ENCODE results near the gene TTC22.
"Not testable (repeated sequence)": the region's sequence is repeated elsewhere in the genome, so short reads cannot be mapped to it uniquely, and the experiment has no call there.

Gene TTC22

DNA sequence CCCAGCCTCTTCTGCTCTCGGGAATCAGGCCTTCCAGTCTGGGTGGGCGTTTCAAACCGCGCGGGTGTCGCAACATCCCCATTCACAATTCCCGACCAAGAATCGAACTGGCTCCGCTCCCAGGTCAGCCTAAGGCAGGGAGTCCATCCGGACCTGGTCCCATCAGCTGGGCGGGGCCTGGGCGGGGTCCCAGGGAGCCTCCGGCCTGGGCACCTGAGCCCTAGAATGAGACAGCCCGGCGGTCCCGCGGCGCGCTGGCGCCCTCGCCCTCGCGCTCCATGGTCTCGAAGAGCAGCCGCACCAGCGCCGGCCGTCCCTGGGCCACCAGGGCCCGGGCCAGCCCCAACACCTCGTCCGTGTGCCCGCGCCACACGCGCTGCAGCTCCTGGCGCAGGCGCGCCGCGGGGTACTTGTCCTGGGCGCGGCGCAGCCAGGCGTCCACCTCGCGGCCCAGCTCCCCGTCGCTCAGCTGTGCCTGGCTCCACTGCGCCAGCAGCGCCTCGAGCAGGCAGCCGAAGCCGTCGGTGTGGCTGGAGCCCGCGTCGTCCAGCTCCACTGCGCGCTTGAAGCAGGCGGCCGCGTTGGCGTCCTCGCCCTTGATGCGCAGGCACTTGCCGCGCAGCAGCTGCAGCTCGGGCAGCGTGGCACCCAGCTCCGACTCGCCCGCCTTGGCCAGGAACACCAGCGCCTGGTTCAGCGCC, 19.9 kb downstream of the TTC22 start:
- peak; percentile 32 for DNase-seq

DNA sequence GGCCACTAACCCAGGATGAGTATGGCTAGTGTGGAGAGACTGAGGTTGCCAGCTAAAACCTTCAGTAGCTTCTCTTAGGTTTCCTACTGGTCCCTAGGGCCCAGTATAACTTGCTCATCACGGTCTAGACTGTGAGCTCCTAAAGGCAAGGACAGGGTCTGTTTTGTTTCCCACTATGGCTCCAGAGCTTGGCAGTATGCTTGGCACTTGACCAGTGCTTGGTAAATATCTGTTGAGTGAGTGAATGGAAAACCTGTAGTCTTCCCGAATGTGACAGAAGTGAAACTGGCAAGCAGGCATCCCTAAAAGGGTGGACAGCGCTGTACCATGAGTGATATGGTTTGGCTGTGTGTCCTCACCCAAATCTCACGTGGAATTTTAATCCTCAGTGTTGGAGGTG, 23.7 kb downstream of the TTC22 start:
- no peak for DNase-seq

DNA sequence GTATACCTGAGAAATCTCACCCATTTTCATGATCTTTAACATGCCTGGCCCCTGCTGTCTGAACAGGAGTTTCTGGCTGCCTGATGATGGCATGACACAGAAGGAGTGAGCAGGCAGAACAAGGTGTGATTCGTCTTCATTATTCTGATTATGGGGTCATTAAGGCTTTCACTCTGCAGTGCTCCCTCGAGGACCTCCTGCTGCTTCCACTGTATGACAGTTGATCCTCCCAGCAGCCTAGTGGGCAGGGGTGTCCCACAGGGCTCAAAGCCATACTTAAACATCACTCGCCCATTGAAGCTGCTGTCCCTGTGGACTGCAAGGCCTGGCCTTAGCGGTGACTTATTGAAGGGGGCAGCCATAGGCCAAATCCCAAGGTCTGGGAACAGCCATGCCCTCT, 24.1 kb downstream of the TTC22 start:
- no peak for DNase-seq

DNA sequence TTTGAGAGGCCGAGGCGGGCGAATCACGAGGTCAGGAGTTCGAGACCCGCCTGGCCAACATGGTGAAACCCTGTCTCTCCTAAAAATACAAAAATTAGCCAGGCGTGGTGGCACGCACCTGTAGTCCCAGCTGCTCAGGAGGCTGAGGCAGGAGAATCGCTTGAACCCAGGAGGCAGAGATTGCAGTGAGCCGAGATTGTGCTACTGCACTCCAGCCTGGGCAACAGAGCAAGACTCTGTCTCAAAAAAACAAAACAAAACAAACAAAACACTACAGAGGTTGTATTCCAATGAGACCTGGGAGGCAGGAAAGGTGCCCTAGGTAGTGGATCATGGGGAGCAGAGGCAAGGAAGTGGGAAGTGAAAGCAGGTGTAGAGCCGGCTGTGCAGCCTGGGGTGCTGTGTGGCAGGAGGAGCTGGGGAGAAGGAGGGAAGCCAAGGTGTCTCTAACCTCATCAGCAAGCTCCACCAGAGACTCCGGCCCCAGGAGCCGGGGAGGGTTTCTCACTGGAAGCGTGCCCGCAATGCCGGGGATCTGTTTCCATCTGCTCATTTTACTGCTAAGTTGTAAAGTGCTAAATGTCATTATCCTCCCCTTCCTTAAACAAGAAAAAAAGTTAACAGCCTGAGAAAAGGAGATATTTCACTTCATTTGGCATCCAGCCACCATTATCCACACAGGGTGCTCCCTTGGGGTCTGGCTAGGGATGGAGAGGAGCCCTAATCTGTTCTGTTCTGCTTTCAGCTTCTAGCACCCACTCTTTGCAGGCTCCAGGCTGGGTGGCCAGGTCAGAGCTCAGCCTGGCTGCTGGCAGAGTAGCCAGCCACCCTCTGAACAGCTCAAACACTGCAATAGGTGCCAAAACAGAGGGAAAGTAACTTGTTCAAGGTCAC, 25.0 kb downstream of the TTC22 start:
- not testable (repeated sequence) for DNase-seq

DNA sequence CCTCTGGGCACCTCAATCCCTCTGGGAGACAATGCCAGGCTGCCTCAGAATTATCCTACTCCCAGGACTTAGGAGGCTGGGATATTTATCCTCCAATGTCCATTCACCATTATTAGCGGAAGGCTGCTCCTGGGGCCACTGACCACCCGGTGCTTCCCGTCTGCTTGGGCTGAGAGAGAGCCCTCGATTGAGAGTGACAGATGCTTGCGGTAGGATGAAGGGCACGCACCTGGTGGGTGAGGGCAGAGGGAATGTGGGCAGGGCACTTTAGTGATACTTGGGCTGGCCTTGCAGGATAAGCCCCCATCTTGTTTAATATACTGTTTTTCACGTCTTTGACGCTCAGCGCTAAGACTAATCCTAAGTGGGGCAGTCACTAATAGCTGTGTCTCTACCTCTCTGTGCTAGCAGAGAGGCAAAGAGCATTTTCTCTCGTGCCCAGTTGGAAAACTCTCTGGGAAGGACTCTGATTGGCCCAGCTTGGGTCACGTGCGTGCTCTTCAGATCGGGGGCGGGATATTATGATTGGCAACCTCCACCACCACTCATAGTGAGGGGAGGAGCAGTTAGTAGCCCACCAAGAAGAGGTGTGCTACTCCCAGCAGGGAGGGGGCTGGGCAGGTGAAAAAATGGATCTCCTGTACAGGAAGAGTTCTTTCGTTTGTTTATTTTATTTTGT, 26.2 kb downstream of the TTC22 start:
- no peak for DNase-seq

DNA sequence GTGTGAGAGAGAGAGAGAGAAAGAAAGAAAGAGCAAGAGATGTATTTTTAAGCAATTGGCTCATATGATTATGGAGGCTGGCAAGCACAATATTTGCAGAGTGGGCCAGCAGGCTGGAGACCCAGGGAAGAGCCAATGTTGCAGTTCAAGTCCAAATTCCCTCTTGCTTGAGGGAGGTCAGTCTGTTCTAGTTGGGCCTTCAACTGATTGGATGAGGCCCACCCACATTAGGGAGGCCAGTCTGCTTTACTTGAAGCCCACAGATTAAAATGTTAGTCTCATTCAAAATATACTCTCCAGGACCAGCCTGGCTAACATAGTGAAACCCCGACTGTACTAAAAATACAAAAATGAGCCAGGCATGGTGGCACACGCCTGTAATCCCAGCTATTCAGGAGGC, 28.2 kb downstream of the TTC22 start:
- no peak for DNase-seq

DNA sequence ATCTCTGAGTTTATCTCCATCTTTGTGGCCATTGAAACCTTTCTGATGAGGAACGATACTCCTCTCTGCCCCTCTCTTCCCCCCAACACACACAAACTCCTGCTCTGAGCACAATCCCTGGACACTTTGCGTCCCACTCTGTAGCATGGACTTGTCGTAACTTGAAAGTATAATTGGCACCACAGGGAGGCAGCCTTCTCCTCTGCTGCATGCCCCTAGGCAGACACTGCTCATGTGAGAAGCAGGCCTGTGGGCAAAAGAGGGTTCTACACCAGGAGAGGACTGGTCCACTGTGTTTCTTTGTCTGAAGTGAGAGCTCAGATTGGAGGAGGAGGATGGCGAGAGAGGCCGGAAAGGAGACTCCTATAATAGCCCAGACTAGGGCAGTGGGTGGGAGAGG, 33.0 kb downstream of the TTC22 start:
- no peak for DNase-seq

DNA sequence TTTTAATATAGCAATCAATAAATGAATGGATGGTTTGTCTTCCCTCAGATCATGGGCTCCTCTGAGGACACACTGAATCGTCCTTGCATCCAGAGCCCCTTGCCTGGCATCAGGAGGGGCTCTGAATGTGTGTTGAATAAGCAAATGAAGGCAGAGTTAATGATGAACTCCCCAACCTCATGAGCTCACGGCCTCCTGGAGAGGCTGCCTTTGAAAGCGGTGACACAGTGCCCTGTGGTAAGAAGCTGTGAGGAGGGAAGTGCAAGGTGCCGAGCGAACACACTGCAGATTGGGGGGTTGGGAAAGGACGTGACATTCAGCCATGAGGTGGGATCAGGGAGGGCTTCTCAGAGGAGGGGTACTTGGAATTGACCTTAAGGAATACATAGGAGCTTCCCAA, 33.6 kb downstream of the TTC22 start:
- no peak for DNase-seq

DNA sequence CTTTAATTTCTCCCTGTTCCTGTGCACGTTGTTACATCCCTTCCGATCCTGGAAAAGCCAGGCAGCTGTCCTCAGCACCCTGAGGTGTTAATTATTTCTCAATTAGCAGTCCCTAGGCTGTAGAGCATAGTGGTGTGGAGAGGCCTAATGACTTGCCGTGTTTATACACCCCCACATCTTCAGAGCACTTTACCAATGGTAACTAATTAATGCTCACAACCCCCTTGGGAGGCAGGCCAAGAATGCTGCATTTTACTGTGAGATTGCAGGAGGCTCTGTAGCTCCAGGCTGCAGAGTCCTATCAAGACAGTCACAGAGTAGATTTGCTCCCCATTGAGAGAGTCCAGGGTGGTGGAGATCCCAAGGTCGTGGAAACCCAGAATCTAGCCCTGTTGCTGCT, 34.4 kb downstream of the TTC22 start:
- no peak for DNase-seq

DNA sequence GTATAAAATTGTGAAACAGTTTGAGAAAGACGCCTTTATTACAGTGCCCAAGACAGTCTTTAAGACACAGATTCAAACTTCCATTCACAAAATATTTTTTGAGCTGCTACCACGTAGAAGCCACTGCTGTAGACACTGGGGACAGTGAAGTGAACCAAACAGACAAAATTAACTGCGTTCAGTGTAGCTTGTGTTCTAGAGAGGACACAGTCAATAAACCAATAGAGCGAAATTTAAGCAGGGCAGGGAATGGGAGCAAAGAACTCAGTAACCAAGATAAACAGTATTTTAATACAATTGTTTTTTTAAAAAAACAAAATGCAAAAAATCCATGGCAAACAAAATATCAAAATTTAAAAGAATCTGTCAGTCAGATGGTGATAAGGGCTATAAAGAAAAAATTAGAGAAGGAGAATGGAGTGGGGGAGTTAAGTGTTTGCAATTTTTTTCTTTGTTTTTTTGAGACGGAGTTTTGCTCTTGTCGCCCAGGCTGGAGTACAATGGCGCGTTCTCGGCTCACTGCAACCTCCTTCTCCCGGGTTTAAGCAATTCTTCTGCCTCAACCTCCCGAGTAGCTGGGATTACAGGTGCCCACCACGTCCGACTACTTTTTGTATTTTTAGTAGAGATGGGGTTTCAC, 36.1 kb downstream of the TTC22 start:
- DNase-seq: no peak

DNA sequence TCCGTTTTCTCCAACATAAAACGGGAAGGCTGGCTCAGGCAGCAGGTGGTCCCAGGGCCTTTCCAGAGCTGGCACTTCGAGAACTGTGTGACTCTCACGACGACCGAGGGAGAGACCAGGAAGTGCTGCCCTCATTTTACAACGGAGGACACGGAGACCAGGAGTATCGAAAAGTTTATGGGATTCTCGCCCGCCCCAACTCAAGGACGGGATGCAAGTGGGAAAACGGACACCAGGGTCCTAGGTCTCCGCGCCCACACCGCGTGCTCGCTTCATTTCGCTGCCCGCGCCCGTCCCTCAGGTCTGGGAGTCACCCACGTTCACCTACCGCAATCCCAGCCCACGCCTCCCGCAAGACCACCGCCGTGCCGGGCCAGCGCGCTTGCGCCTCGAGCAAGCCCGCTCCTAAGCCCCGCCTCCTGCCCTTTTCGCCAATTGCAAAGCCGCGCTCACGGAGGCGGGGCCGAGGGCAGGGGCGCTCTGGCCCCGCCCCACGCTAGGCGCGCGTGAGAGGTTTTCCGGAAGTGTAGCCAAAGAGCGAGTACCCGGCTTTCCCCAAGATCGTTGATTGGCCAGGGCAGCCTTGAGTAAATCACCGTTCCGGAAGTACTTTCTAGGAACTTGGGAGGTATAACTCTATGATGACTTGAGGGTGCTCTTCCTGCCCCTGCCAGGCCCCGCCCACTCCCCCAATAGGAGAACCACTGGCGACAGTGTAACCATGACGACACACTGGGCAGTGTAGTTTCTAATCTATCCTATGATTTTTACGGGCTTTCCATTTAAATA, 36.8 kb downstream of the TTC22 start, which contains the start of gene PARS2:
Gene PARS2 (minus strand): TSS at position 391 of the 789 bp plus-strand sequence. CDS start 5,362 bp downstream, outside the sequence.
- peak; percentile 98 for DNase-seq

DNA sequence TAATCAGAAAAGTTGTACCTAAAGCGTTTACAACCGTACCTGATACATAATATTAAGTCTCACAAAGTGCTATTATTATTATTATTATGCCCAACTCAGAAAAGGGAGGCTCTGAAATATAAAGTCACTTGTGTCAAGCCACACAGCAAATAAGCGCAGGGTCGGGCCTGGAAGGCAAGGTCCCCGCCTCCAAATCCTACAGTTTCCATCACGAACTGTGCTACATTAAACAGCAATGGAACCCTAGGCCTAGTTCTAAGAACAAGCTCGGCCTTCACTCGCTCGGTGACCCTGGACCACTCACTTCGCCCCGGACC, 37.3 kb downstream of the TTC22 start:
- no peak for DNase-seq

DNA sequence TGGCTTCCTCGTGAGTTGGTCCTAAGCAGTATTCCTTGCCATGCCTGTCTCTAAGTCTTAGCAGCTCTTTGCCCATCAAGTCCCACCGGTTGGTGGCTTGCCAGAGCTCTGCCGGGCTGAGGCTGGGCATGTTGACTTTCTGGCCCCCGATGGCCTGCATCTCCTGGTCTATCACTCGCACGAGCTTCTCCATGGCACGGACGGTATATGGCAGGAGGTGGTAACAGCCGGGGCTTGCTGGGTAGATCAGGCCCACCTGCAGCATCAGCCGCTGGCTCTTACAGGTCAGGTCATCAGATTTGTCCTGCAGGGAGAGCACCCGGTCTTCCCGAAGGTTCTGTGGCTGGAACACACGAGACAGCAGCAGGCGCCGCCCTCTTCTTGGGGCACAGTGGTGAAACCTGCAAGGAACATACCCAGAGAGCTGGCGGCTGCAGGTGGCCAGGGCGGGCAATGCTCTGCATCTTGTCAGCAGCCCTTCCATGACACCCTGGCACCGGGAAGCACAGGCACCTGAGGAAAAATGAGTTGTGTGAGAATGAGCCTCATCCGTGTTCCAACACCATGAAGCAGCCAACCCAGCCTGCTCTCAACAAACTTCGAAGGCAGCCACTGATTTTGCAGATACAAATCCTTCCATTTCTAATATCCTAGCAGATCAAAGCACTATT, 42.3 kb downstream of the TTC22 start:
- DNase-seq: no peak

DNA sequence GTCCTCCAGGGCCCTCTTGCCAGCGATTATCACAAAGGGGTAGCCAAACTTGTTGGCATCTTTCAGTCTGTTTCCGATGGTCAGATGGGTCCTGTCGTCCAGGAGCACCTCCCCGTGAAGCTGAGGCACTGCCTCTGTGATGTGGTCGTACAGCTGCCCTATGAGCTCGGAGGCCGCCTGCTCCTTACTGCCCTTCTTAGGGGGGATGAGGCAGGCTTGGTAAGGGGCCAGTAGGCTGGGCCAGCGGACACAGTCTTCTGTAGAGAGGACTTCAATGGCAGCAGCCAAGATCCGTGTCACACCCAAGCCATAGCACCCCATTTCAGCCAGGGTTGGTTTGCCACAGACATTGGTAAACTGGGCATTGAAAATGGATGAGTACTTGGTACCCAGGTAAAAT, 43.3 kb downstream of the TTC22 start:
- no peak for DNase-seq

DNA sequence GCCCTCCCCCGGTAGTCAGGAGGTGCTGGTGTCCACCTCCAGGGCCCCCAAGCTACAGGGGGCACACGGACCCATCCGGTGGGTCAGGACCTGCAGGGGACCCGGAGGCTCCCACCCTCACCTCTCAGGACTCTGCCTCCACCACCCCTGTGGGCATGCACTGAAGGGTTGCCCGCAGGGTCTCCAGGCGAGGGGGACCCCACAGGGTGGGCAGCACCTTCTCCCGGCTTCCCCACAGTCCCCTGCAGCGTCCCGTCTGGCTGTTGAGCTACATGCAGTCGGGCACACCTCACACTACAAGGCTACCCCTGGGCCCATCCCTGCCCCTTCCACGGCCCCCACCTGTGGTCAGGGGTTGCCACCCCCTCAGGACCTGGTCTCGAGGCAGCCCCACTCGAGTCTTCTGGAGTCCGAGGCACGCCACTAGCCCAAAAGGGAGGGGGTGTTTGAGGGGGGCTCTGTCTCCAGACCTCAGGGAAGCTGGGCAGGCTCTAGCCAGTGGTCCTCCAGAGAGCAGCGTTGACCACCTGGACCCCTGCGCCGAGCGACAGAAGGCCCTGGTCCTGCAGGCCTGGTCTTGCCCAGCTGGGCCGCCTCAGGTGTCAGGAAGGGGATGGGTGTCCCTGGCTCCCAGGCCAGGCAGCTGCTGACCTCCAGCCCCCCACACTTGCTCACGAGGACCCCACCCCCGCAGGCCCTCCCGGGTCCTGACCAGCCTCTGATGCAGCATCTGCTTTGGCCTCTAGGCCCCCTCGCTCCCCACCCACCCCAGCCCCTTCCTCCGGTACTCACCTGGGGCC, 46.4 kb downstream of the TTC22 start:
- no peak for DNase-seq

DNA sequence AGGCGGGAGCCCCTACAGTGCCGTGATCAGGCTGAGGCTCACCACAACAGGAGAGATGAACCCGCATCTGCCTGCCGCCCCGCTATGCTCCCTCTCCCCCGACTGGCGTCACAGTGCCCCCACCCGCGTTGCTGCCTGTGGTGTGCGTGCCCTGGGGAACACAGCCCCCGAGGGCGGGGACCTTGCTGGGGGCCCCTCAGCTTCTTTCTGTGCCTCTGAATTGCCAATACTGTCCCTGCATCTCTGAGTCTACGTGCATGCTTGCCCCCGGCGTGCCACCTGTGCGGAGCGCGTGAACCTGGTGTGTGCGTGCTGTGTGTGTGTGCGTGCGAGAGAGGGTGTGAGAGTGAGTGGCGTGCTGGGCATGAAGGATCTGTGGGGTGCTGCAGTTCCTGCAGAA, 47.1 kb downstream of the TTC22 start:
- no peak for DNase-seq

DNA sequence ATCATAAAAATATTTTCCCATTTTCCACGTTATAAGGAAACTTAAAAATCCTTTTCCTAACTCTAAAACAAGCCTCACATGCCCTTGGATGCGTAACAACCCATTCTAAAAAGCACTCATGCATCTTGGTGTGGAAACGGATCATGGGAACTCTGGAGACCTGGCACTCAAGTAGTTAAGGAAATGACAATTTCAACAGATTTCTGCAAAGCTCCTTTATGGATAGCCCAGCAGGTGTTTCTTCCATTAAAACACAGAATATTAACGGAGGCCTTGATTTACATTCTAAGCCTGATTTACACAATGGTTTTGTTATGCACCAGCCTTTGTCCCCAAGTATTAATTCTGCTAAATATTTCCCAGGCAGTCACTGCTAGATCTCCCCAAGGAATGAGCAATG, 49.7 kb downstream of the TTC22 start:
- no peak for DNase-seq

DNA sequence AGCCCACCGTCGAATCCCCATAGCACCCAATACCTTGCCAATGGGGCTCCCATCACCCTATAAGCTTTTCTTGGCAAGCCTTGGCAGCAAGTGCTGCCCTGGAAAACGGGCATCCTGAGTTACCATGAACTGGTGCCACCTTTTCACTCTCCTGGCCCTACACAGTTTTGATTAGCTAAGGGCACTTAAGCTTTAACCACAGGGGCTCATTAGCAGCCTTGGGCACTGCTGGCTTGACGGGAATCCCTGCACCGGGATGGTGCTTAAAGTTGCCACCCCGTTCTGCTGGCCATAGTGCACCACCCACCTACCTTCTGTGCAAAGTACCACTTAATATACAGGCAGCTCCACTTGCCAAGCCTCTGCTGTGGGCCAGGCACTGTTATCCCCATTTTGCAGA, 50.5 kb downstream of the TTC22 start:
- no peak for DNase-seq

DNA sequence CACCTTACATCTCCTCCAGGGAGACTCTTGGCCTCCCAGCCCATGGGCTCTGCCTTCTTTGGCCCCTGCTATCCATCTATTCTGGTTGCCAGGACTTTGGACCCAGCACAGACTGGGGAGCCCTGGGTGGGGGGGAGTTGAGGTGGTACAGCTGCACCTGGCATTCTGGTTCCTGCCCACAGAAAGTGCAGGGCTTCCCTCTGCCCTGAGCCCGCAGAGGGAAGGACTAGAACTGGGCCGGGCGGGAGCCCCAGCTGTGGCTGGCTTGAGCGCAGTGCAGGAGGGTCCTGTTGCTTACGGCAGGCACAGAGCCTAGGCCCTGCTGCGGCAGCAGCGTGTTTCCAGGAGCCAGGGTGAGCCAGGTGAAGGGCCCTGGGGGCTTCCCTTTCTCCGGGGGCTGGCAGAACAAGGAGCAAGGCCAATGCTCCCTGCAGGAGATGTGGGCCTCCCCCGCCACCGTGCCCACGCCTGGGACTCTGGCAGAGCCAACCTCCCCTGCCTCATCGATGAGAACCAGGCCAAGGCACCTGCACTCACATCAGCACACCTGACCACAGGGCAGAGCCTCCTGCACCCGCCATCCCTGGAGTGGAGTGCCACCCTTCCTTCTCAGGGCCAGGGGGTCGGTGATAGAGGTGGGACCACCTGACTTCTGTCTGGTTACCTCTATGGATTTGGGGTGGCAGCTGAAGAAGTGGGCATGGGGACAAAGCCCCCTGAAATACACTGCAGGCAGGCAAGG, 52.9 kb downstream of the TTC22 start:
- no peak for DNase-seq

DNA sequence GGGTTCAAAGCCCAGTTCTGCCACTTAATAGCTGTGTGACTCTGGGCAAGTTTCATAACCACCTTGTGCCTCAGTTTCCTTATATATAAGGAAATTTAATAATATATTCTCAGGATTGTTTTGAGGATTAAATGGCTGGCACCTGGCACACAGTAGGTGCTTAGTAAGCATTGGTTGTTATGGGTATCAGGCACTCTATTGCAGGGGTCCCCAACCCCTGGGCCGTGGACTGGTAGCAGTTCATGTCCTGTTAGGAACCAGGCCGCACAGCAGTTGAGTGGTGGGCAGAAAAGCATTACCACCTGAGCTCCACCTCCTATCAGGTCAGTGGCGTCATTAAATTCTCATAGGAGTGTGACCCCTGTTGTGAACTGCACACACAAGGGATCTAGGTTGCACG, 55.3 kb downstream of the TTC22 start:
- no peak for DNase-seq
